SK-N-SH (cell line): ENCODE data around the gene FAM83E.

Source experiments
- CHD2 ChIP-seq: fragments of 150-350 bp; IDR thresholded peaks from 2 replicates; pipeline ENCODE4 v1.6.1; 2018; ENCODE audit warnings: low read length; ENCODE audit not compliant: partially characterized antibody
- ELF1 ChIP-seq: IDR thresholded peaks from 2 replicates; pipeline ENCODE4 v1.4.0; 2012
- PBX3 ChIP-seq: IDR thresholded peaks from 2 replicates; pipeline ENCODE4; 2012
- TAF1 ChIP-seq: IDR thresholded peaks from 2 replicates; pipeline ENCODE4 v1.6.1; 2012; ENCODE audit warnings: low read depth, mild to moderate bottlenecking, low read length, moderate library complexity, borderline replicate concordance
- TF ChIP-seq, protein P1 (sequence below): fragments of 200-600 bp; sonication (generic); IDR thresholded peaks from 2 replicates; pipeline ENCODE4 v1.6.1; 2017; ENCODE audit warnings: antibody characterized with exemption, mild to moderate bottlenecking, moderate library complexity
- TF ChIP-seq, protein P2 (sequence below): fragments of 150-350 bp; IDR thresholded peaks from 2 replicates; pipeline ENCODE4 v1.6.1; 2017; ENCODE audit warnings: antibody characterized with exemption, low read length, low read depth, borderline replicate concordance

- TF ChIP-seq CHD2 (no peak), PBX3 (no peak), ELF1 (no peak), TAF1 (no peak)
- TF ChIP-seq, protein P1, sequence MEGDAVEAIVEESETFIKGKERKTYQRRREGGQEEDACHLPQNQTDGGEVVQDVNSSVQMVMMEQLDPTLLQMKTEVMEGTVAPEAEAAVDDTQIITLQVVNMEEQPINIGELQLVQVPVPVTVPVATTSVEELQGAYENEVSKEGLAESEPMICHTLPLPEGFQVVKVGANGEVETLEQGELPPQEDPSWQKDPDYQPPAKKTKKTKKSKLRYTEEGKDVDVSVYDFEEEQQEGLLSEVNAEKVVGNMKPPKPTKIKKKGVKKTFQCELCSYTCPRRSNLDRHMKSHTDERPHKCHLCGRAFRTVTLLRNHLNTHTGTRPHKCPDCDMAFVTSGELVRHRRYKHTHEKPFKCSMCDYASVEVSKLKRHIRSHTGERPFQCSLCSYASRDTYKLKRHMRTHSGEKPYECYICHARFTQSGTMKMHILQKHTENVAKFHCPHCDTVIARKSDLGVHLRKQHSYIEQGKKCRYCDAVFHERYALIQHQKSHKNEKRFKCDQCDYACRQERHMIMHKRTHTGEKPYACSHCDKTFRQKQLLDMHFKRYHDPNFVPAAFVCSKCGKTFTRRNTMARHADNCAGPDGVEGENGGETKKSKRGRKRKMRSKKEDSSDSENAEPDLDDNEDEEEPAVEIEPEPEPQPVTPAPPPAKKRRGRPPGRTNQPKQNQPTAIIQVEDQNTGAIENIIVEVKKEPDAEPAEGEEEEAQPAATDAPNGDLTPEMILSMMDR: no peak
- TF ChIP-seq, protein P2, sequence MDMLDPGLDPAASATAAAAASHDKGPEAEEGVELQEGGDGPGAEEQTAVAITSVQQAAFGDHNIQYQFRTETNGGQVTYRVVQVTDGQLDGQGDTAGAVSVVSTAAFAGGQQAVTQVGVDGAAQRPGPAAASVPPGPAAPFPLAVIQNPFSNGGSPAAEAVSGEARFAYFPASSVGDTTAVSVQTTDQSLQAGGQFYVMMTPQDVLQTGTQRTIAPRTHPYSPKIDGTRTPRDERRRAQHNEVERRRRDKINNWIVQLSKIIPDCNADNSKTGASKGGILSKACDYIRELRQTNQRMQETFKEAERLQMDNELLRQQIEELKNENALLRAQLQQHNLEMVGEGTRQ: no peak
Observed at GRCh38 chr19:48638831-48639381, 24.0 kb upstream of the FAM83E start.
